KMS-11 (cell line): ENCODE data around the gene SCUBE1.

Experiments used
- H2AFZ ChIP-seq: fragments of 200-600 bp; sonication (generic); 2 replicates; pipeline ENCODE4 v1.6.1; 2016; ENCODE audit warnings: antibody characterized with exemption, mixed run types, low read depth
- H3K27ac ChIP-seq: fragments of 200-600 bp; sonication (generic); 2 replicates; pipeline ENCODE4 v1.6.1; 2016; ENCODE audit warnings: mild to moderate bottlenecking, mixed run types
- H3K27me3 ChIP-seq: fragments of 200-600 bp; sonication (generic); 2 replicates; pipeline ENCODE4 v1.6.1; 2017; ENCODE audit warnings: mild to moderate bottlenecking, low read depth, mixed run types, moderate library complexity; ENCODE audit not compliant: insufficient read depth
- H3K36me3 ChIP-seq: fragments of 200-600 bp; sonication (generic); 2 replicates; pipeline ENCODE4 v1.6.1; 2017; ENCODE audit warnings: mild to moderate bottlenecking, mixed run types; ENCODE audit not compliant: insufficient read depth
- H3K4me1 ChIP-seq: fragments of 200-600 bp; sonication (generic); 2 replicates; pipeline ENCODE4 v1.6.1; 2016; ENCODE audit warnings: mild to moderate bottlenecking, low read depth, mixed run types; ENCODE audit not compliant: poor library complexity, severe bottlenecking
- H3K4me2 ChIP-seq: fragments of 200-600 bp; sonication (generic); 2 replicates; pipeline ENCODE4 v1.7.0; 2016; ENCODE audit warnings: mild to moderate bottlenecking, mixed run types
- H3K4me3 ChIP-seq: fragments of 200-600 bp; sonication (generic); IDR thresholded peaks from 2 replicates; pipeline ENCODE4 v1.6.1; 2017; ENCODE audit warnings: low read depth, low read length, mixed read lengths; ENCODE audit not compliant: insufficient read depth
- H3K79me2 ChIP-seq: fragments of 200-600 bp; sonication (generic); 2 replicates; pipeline ENCODE4 v1.6.1; 2016; ENCODE audit warnings: low read depth, mixed run types; ENCODE audit not compliant: insufficient read depth
- H3K9ac ChIP-seq: fragments of 200-600 bp; sonication (generic); 2 replicates; pipeline ENCODE4 v1.6.1; 2016; ENCODE audit warnings: mild to moderate bottlenecking, mixed run types
- H4K20me1 ChIP-seq: fragments of 200-600 bp; sonication (generic); 2 replicates; pipeline ENCODE4 v1.6.1; 2016; ENCODE audit warnings: mild to moderate bottlenecking, mixed run types; ENCODE audit not compliant: insufficient read depth
- CTCF ChIP-seq: fragments of 200-600 bp; sonication (generic); conservative IDR thresholded peaks from 2 replicates; pipeline ENCODE4 v1.6.1; 2017; ENCODE audit warnings: low read depth, mild to moderate bottlenecking, antibody characterized with exemption, low read length, moderate library complexity, mixed read lengths

Gene SCUBE1

DNA sequence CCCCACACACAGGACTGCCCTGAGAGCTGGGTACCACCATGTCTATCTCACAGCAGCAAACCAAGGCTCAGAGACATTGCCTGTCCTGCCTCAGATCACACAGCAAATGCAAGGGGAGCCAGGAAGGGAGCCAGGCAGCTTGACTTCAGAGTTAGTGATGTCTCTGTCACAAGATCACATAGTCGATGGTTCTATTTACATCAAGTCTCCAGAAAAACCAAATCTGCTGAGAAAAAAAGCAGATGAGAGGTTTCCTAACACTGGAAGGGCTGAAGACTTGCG lies 16.1 kb downstream of the SCUBE1 start:
- no peak overlapping the region for H3K4me2 ChIP-seq
- no peaks in the 10 kb centered on the region for H3K36me3 ChIP-seq
- H2AFZ ChIP-seq = no peak overlapping the region
- H3K4me1 ChIP-seq = no peaks in the 10 kb centered on the region
- H3K9ac ChIP-seq = no peak overlapping the region
- H3K27me3 ChIP-seq = peaks cover 39% of the 10 kb centered on the region; the same call in 1 of the 2 replicates
- no peak for TF ChIP-seq CTCF
- H3K79me2 ChIP-seq = no peaks in the 10 kb centered on the region
- H3K4me3 ChIP-seq = no peak overlapping the region
- H3K27ac ChIP-seq = no peak overlapping the region
- no peaks in the 10 kb centered on the region for H4K20me1 ChIP-seq

GRCh38 chr22:43326331-43327156 lies 16.6 kb downstream of the SCUBE1 start:
- Histone ChIP-seq H3K4me2 (no peak overlapping the region), H3K9ac (no peak overlapping the region), H3K4me1 (no peaks in the 10 kb centered on the region), H4K20me1 (no peaks in the 10 kb centered on the region), H3K79me2 (no peaks in the 10 kb centered on the region), H3K27me3 (peaks cover 34% of the 10 kb centered on the region; the same call in 1 of the 2 replicates), H3K27ac (no peak overlapping the region), H3K4me3 (no peak overlapping the region), H3K36me3 (no peaks in the 10 kb centered on the region), H2AFZ (no peak overlapping the region)
- no peak for TF ChIP-seq CTCF

GRCh38 chr22:43325176-43325575 lies 18.0 kb downstream of the SCUBE1 start:
- Histone ChIP-seq H3K4me1 (no peaks in the 10 kb centered on the region), H3K9ac (no peak overlapping the region), H3K4me3 (no peak overlapping the region), H3K4me2 (no peak overlapping the region), H3K27ac (no peak overlapping the region), H4K20me1 (no peaks in the 10 kb centered on the region), H3K27me3 (peaks cover 26% of the 10 kb centered on the region; the same call in 1 of the 2 replicates), H3K79me2 (no peaks in the 10 kb centered on the region), H3K36me3 (no peaks in the 10 kb centered on the region), H2AFZ (no peak overlapping the region)
- TF ChIP-seq CTCF = no peak

DNA sequence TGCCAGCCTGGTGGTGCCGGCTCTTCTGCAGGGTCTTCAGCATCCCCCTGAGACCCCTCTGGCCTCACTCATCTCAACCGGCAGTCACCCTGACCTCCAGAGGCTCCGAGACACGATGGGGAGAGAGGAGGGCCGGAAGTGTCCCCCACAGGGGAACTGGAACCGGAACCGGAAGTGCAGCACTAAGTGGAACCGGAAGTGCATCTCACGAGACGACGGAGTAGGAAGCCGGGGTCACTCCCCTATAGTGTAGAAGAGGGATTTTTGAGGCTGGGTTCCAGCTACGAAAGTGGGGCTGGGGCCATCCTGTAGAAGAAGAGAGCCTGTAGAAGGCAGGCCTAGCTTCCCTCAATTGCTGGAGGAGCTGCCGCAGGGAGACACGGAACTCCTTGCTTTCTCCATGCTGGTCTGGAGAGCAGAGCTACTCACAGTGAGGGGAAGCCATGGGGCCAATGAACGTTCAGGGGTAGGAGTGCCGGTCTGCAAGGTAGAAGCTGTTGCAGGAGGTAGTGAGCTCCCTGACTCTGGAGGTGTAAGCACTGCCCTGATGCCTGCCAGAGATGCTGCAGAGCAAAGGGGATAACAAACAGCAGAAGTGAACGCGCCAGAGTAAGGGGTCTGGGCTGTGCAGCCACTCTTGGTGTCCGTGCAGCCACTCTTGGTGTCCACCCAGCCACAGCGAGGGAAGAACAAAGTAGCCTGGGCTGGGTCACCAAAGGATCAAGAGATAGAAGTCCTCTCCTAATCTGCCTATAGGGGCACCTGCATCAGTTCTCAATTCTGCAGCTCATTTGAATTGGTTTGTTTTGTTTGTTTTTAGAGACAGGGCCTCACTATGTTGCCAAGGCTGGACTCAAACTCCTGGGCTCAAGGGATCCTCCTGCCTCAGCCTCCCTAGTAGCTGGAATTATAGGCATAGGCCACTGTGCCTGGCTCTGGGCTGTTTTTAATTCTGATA lies 21.9 kb downstream of the SCUBE1 start:
- H3K4me3 ChIP-seq = no peak overlapping the region
- H3K4me2 ChIP-seq = no peak overlapping the region
- no peak overlapping the region for H3K9ac ChIP-seq
- TF ChIP-seq CTCF = no peak
- H3K79me2 ChIP-seq = no peaks in the 10 kb centered on the region
- peaks cover 32% of the 10 kb centered on the region; the same call in 1 of the 2 replicates for H3K27me3 ChIP-seq
- H3K27ac ChIP-seq = no peak overlapping the region
- no peaks in the 10 kb centered on the region for H4K20me1 ChIP-seq
- no peaks in the 10 kb centered on the region for H3K36me3 ChIP-seq
- H2AFZ ChIP-seq = peak overlapping the region; percentile 42; the same call in 1 of the 2 replicates
- H3K4me1 ChIP-seq = no peaks in the 10 kb centered on the region
